H1 (cell line): ENCODE results near the gene ACTG2. TPM values are rescaled to one million over a fixed set of nuclear protein-coding genes. Genes with fewer than 3 reads are reported as not detected.

Experiments
- RNF2 ChIP-seq: fragments of 200-900, 300-1000 bp; sonication (generic); IDR thresholded peaks from 2 replicates; pipeline ENCODE4 v1.7.1; 2016; ENCODE audit warnings: borderline replicate concordance, low read depth, mild to moderate bottlenecking, antibody characterized with exemption, low read length; ENCODE audit not compliant: poor library complexity, severe bottlenecking; ENCODE audit errors: missing control alignments
- SP1 ChIP-seq: IDR thresholded peaks from 2 replicates; pipeline ENCODE4 v1.6.1; 2011; ENCODE audit warnings: low read depth, low read length
- SP4 ChIP-seq: IDR thresholded peaks from 2 replicates; pipeline ENCODE4 v1.6.1; 2012; ENCODE audit warnings: low read length, inconsistent platforms
- SRF ChIP-seq: IDR thresholded peaks from 2 replicates; pipeline ENCODE4 v1.6.1; 2011; ENCODE audit warnings: mild to moderate bottlenecking, low read depth, low read length, moderate library complexity
- TAF7 ChIP-seq: optimal IDR thresholded peaks from 2 replicates; pipeline ENCODE3; 2011; ENCODE audit warnings: low read depth, mild to moderate bottlenecking, inconsistent platforms, low read length, moderate library complexity, borderline replicate concordance
- polyA plus RNA-seq, 7 experiments: library from polyadenylated mRNA; depleted of rRNA in 3 of 7; stranded (reverse) in 5 of 7; unstranded in 2 of 7; fragments of >200 nt in 5 of 7; fragments of 200-250 nt in 2 of 7; gene quantifications; 1 replicate in 5 of 7; 2 replicates in 1 of 7; 4 replicates in 1 of 7; pipeline versions ENCODE4 v1.2.1 to v1.2.3, GENCODE V29; 2011 to 2013; ENCODE audit warnings: missing spikeins in 2 of 7, mixed read lengths in 2 of 7
- small RNA-seq: library from polyadenylated mRNA; stranded (forward); fragments of <200 nt; extraction: miRNeasy Mini kit (QIAGEN cat#:217004); gene quantifications from one replicate; pipeline ENCODE3, GENCODE V24; 2013; ENCODE audit not compliant: insufficient read depth
- total RNA-seq: library from RNA; stranded (reverse); fragmentation: NEBNext Ultra II Directional; extraction: Animal tissue kit (Norgen Biotek cat#: 25700); gene quantifications from 2 replicates; pipeline ENCODE4 v1.2.1, GENCODE V29; 2021

ACTG2 gene
- total and polyA plus RNA-seq, 2 of the 8 experiments (the other 6 are each of a cell fraction or from before 2014, with no cell fraction given): 6.2 to 13.7 TPM

DNA sequence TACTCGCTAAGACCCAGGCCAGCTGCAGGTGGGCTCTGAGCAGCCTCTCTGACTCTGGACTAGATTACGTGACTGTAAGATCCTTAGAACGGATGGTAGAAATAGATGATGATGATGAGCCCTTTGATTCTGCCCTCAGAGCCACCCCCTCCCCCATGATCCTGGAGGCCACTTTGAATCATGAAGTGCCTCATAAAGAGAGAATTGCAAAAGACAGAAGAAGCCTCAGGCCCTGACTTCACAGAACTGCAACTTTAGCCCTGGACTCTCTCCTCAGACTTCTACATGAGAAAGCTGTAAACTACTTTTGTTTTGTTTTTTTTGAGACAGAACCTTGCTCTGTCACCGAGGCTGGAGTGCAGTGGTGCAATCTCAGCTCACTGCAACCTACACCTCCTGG lies 76.5 kb downstream of the ACTG2 start (continued):
- no peak for TF ChIP-seq SP4
- no peak for TF ChIP-seq SRF
- no peak for TF ChIP-seq RNF2
- TF ChIP-seq TAF7: no peak
- TF ChIP-seq SP1: no peak

Small RNA genes lying within 50 kb of the gene (small RNA-seq; reads per million reads assigned to genes)
- gene RNA5SP97: not detected

Other genes starting within 250 kb of the ACTG2 start
- gene TPRKB, start 155.7 kb upstream of the ACTG2 start, total RNA-seq: 35.4 and 41.6 TPM in 2 replicates
- 14.4 and 40.3 TPM in 2 replicates for gene TPRKB, start 155.7 kb upstream of the ACTG2 start, polyA plus RNA-seq (2011; rRNA removed)
- gene DUSP11, start 112.9 kb upstream of the ACTG2 start, total RNA-seq: 17.8 and 19.1 TPM in 2 replicates
- gene DUSP11, start 112.9 kb upstream of the ACTG2 start, polyA plus RNA-seq (2011; rRNA removed): 7.0 and 12.2 TPM in 2 replicates
- gene C2orf78, start 108.8 kb upstream of the ACTG2 start, total RNA-seq: 0.21 and 0.39 TPM in 2 replicates
- 0.88 and 0.89 TPM in 2 replicates for gene C2orf78, start 108.8 kb upstream of the ACTG2 start, polyA plus RNA-seq (2011; rRNA removed)
- 49.7 and 50.5 TPM in 2 replicates for gene STAMBP, start 64.0 kb upstream of the ACTG2 start, total RNA-seq
- 32.6 and 35.8 TPM in 2 replicates for gene STAMBP, start 64.0 kb upstream of the ACTG2 start, polyA plus RNA-seq (2011; rRNA removed)
- 103 and 110 TPM in 2 replicates for gene DGUOK, start 33.9 kb downstream of the ACTG2 start, total RNA-seq
- gene DGUOK, start 33.9 kb downstream of the ACTG2 start, polyA plus RNA-seq (2011; rRNA removed): 129 and 168 TPM in 2 replicates
- 20.2 and 21.1 TPM in 2 replicates for gene TET3, start 91.9 kb downstream of the ACTG2 start, total RNA-seq
- gene TET3, start 91.9 kb downstream of the ACTG2 start, polyA plus RNA-seq (2011; rRNA removed): 4.5 and 5.5 TPM in 2 replicates